HL-60 (cell line): ENCODE measurements around the gene PUS1.

Source experiments
- DNase-seq, 2 experiments: peaks; one replicate each; pipeline ENCODE4 v3.0.0-alpha.2; 2010 to 2020; ENCODE audit warnings: low read depth in 1 of 2, low spot score in 1 of 2
- H3K27ac ChIP-seq: fragments of 250-450 bp; sonication (Bioruptor Pico); replicated peaks from 2 replicates; pipeline ENCODE4 v1.5.1; 2020; ENCODE audit warnings: mild to moderate bottlenecking, moderate library complexity
- H3K27me3 ChIP-seq: fragments of 250-450 bp; sonication (Bioruptor Pico); 2 replicates; pipeline ENCODE4 v1.5.1; 2021; ENCODE audit warnings: mild to moderate bottlenecking, moderate library complexity; ENCODE audit not compliant: insufficient read depth, poor library complexity, severe bottlenecking
- H3K4me3 ChIP-seq: replicated peaks from 2 replicates; pipeline ENCODE4 v1.5.1; 2011; ENCODE audit warnings: mild to moderate bottlenecking, control low read depth, low read length; ENCODE audit not compliant: insufficient read depth
- GABPA ChIP-seq: IDR thresholded peaks from 2 replicates; pipeline ENCODE4 v1.6.1; 2012; ENCODE audit warnings: low read depth
- POLR2AphosphoS5 ChIP-seq: IDR thresholded peaks from 2 replicates; pipeline ENCODE4 v1.6.1; 2012; ENCODE audit warnings: low read depth
- SPI1 ChIP-seq: IDR thresholded peaks from 2 replicates; pipeline ENCODE4 v1.6.1; 2012; ENCODE audit warnings: low read depth, mild to moderate bottlenecking, borderline replicate concordance
- TF ChIP-seq, protein P1 (sequence below): IDR thresholded peaks from one replicate; pipeline ENCODE4 v1.5.1; 2011; ENCODE audit warnings: low read length, control low read depth, inconsistent platforms; ENCODE audit not compliant: insufficient read depth
- TF ChIP-seq, protein P2 (sequence below): IDR thresholded peaks from 2 replicates; pipeline ENCODE4 v1.6.1; 2012; ENCODE audit warnings: low read depth; ENCODE audit not compliant: insufficient replicate concordance

PUS1 gene

GRCh38 chr12:131928080-131928710, 881 bp upstream of the PUS1 start:
- Histone ChIP-seq H3K4me3 (peak overlapping the region; percentile 72), H3K27me3 (no peaks in the 10 kb centered on the region), H3K27ac (peak overlapping the region; percentile 75)
- DNase-seq, result peak in 1 of 2 experiments; percentile 50
- TF ChIP-seq POLR2AphosphoS5, result no peak
- TF ChIP-seq GABPA, result no peak
- TF ChIP-seq, protein P1, sequence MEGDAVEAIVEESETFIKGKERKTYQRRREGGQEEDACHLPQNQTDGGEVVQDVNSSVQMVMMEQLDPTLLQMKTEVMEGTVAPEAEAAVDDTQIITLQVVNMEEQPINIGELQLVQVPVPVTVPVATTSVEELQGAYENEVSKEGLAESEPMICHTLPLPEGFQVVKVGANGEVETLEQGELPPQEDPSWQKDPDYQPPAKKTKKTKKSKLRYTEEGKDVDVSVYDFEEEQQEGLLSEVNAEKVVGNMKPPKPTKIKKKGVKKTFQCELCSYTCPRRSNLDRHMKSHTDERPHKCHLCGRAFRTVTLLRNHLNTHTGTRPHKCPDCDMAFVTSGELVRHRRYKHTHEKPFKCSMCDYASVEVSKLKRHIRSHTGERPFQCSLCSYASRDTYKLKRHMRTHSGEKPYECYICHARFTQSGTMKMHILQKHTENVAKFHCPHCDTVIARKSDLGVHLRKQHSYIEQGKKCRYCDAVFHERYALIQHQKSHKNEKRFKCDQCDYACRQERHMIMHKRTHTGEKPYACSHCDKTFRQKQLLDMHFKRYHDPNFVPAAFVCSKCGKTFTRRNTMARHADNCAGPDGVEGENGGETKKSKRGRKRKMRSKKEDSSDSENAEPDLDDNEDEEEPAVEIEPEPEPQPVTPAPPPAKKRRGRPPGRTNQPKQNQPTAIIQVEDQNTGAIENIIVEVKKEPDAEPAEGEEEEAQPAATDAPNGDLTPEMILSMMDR, result no peak
- TF ChIP-seq, protein P2, sequence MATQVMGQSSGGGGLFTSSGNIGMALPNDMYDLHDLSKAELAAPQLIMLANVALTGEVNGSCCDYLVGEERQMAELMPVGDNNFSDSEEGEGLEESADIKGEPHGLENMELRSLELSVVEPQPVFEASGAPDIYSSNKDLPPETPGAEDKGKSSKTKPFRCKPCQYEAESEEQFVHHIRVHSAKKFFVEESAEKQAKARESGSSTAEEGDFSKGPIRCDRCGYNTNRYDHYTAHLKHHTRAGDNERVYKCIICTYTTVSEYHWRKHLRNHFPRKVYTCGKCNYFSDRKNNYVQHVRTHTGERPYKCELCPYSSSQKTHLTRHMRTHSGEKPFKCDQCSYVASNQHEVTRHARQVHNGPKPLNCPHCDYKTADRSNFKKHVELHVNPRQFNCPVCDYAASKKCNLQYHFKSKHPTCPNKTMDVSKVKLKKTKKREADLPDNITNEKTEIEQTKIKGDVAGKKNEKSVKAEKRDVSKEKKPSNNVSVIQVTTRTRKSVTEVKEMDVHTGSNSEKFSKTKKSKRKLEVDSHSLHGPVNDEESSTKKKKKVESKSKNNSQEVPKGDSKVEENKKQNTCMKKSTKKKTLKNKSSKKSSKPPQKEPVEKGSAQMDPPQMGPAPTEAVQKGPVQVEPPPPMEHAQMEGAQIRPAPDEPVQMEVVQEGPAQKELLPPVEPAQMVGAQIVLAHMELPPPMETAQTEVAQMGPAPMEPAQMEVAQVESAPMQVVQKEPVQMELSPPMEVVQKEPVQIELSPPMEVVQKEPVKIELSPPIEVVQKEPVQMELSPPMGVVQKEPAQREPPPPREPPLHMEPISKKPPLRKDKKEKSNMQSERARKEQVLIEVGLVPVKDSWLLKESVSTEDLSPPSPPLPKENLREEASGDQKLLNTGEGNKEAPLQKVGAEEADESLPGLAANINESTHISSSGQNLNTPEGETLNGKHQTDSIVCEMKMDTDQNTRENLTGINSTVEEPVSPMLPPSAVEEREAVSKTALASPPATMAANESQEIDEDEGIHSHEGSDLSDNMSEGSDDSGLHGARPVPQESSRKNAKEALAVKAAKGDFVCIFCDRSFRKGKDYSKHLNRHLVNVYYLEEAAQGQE, result no peak
- TF ChIP-seq SPI1, result no peak

- peak in 1 of 2 experiments; percentile 41 for DNase-seq
- Histone ChIP-seq H3K4me3 (peak overlapping the region; percentile 95), H3K27me3 (no peaks in the 10 kb centered on the region), H3K27ac (peak overlapping the region; percentile 96)
- TF ChIP-seq POLR2AphosphoS5 (peak; percentile 50), SPI1 (no peak)
- TF ChIP-seq, protein P2, result no peak
These were observed 743 bp downstream of the PUS1 start for GRCh38 chr12:131929581-131930456.

- Histone ChIP-seq H3K4me3 (peak overlapping the region; percentile 95), H3K27ac (peak overlapping the region; percentile 96)
- TF ChIP-seq SPI1 (no peak), GABPA (no peak), POLR2AphosphoS5 (no peak)
- TF ChIP-seq, protein P1, result no peak
- TF ChIP-seq, protein P2, result no peak
These were observed 1.4 kb downstream of the PUS1 start for GRCh38 chr12:131930510-131930909.

More at GRCh38 chr12:131930510-131930909, 1.4 kb downstream of the PUS1 start:
- H3K27me3 ChIP-seq, result no peaks in the 10 kb centered on the region
- no peak for DNase-seq
